NCI-H2227 (cell line): ENCODE data around the gene STK32B.

Experiments
- DNase-seq: peaks from one replicate; lab custom pipeline; 2025; ENCODE audit not compliant: unreplicated experiment; lab: John Stamatoyannopoulos, UW

STK32B gene

DNA sequence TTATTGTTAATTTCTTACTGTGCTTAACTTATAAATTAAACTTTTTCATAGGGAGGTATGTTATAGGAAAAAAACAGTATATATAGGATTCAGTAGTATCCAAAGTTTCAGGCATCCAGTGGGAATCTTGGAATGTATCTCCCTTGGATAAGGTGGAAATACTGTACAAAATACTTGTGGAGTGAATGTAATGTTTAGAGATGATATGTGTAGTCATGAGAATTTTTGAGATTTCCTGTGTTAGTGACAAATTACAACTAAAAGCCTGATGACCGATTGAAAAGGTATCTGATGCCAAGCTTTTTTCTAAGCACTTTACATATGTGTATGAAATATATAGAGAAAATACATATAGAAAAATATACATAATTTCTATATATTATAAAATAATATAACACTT lies 69.2 kb downstream of the STK32B start:
- no peak for DNase-seq

DNA sequence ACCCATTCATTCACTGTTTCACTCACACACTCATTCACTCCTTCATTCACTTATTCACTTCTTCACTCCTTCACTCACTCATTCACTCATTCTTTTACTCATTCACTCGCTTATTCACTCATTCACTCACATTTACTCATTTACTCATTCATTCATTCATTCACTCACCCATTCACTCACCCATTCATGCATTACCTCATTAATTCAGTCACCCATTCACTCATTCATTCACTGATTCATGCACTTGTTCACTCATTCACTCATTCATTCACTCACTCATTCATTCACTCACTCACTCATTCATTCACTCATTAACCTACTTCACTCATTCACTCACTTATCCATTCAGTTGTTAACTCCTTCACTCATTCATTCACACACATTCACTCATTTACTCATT lies 70.8 kb downstream of the STK32B start:
- no peak for DNase-seq

DNA sequence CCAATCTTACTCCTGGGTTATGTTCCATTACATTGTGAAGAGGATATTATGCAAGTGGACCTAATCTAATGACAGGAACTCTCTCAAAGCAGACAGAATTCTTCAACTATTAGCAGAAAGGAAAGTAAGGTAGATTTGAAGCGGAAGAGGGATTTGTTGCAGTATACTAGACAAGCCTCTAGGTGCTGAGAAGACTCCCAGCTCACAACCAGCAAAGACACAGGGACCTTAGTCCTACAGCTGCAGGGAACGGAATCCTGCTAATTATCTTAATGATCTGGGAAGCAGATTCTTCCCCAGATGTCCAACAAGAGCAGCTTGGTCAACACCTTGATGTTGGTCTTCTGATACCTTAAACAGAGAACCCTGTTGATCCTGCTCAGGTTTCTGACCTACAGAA lies 73.6 kb downstream of the STK32B start:
- no peak for DNase-seq

DNA sequence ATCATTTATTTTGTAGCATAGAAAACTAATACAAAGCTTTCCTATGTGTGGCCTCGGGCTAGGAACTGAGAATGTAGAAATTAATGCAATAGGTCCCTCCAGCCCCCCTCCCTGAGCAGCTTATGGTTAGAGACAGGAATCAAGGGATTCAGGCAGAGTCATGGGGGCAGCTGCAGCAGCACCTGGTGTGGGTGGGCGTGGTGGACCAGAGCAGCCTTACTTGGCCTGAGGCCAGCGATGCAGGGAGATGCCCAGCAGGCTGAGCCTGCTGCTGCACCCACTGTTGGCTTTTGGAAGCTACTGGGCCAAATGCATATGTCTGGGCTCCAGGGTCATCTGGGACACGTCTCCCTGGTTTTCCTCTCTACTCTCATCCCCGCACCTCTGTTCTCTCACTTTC lies 74.0 kb downstream of the STK32B start:
- peak; percentile 14 for DNase-seq

DNA sequence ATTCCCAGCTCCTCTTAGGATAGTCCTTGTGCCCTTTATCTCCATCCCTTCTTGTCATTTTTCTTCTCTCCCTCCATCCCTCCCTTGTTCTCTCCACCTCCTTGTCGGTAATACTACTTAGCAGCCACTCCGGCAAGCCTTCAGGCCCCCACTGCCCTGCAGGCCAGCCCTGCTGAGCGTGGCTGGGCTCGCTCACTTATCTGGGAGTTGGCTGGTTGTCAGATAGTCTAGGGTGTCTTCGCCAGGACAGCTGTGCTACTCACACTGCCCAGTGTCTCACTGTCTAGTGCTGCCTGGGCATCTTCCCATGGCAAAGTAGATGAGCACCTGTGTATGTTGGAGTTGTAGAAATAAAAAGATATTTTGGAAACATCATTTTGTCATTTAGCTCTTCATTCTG lies 75.0 kb downstream of the STK32B start:
- DNase-seq = no peak

DNA sequence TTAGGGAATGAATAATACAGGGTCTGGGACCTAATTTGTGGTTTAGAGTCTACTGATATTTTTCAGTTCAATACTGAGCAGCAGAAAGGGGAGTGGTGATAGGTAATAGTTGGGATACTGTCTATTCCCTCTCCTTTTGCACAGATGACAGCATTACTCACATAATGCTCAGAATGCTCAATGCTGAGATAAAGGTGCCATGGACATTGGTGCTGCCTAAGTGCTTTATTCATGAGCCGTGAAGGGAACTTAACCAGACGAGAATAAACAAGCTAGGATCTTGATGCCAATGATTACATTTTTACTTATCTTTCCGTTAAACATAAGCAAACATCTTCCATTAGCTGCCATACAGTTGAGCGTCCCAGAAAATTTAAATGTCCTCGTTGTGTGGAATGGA lies 75.6 kb downstream of the STK32B start:
- no peak for DNase-seq

DNA sequence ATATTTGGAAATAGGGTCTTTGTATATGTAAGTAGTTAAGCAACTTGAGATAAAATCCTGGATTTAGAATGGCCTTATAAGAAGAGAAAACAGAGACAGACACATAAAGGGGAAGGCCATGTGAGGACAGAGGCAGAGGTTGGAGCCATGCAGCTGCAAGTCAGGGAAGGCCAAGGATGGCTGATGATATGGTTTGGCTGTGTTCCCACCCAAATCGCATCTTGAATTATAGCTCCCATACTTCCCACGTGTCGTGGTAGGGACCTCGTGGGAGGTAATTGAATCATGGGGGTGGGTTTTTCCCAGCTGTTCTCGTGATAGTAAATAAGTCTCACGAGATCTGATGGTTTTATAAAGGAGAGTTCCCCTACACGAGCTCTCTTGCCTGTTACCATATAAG lies 76.3 kb downstream of the STK32B start:
- DNase-seq = no peak

DNA sequence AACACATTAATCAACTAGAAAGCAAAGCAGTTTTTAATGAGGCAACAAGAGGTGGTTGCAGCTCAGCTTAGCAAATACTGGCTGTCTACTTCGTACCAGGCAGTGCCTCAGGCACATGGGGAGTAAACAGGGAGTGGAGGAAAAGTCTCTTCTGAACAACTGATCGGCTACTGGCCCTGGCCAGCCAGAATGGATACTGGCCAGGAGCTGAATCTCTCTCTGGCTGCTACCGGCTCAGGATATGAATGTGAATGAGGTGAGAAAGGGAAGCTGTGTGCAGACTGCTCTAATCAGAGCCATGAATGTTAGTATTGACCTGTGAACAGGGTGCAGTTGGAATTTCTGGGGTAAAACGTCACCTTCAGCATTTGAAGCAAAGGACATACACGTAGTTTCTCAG lies 77.3 kb downstream of the STK32B start:
- no peak for DNase-seq

DNA sequence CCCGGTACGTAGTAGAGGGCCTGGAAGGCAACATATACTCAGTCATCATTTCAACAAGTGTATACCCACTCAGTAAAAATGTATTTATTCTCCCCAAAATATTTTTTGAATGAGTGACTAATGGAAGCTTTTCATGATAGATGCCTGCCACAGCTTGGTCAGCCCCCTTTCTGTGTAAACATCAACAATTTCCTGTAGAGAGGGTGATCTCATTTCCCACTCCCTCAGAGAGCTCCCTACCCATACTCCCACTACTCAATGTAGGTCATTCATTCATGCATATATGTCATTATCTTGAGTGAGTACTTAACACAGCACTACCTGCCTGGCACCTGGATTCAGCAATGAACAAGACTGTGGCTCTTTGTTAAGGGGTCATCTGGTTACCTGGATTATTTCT lies 81.9 kb downstream of the STK32B start:
- no peak for DNase-seq

DNA sequence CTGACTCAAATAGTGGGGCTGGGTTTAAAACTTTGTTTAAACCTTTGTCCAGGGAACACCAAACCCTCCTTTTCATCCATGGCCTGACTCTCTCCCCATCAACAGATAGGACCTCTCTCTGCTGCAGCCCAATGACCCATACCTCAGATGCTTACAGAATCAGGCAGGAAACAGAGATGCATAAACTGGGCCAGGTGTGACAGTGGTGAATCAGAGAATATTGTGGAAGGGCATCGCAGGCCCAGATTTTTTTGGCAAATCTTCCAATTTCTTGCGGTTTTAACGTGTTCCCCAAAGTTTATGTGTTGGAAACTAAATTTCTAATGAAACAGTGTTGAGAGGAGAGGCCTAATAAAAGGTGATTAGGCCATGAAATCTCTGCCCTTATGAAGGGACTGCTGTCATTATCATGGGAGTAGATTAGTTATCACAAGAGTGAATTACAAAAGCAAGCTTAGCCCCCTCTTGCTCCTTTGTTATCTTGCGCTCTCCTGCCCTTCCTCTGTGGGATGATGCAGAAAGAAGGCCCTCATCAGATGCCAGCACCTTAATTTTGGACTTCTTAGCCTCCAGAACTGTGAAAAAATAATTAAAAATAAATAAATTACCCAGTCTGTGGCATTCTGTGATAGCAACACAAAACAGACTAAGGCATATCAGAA lies 82.8 kb downstream of the STK32B start:
- no peak for DNase-seq

DNA sequence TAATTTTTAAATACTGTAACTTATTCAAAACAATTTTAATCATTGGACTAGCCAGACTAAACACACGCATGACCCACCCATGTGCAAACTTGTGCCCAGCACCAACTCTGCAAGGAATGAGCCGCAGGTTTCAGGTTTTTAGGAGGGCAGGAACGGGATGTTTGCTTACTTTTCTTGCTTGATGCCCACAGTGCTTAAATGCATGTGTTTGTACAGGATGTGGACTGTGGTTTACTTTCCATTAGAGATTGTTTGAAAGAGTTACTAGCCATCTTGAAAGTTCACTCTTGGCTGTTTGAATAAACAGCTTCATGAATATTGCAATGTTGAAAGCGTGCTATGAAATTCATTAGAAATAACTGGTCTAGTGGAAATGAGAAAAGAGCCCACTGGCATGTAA lies 83.3 kb downstream of the STK32B start:
- DNase-seq = no peak

DNA sequence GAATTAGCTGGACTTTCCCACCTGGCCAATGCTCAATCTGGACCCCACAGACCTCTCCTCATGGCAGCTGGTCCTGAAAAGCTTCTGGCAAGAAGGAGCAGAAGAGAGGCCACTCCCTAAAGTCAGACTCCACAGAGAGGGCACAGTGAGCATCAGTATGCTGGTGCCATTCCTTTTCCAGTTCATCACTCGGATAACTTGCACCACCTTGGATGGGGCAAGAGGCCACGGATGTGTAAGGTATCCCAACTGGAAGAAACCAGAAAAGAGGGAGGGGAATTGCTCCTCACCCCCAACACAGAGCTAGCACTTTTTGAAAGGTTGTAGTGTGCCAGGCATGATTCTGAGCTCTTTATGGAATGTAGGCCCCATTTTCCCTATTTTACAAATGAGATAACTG lies 85.9 kb downstream of the STK32B start:
- no peak for DNase-seq

DNA sequence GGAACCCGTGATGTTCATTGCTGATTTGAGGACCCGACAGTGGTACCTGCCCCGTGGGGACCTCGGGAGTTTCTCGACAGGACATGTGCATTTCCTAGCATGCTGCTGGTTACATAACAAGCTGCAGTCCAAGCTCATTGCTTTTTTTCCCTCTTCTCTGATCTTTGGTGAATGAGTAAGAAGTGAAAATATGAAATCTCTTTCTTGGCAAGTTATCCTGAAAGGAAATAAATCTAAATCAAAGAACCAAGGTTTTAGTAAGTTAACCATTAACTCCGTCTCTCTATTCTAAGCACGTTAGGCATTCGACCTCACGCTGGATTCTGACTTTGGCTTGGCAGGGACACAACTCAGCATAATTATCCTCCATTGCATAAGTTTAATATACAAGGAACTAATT lies 86.6 kb downstream of the STK32B start:
- DNase-seq = no peak

DNA sequence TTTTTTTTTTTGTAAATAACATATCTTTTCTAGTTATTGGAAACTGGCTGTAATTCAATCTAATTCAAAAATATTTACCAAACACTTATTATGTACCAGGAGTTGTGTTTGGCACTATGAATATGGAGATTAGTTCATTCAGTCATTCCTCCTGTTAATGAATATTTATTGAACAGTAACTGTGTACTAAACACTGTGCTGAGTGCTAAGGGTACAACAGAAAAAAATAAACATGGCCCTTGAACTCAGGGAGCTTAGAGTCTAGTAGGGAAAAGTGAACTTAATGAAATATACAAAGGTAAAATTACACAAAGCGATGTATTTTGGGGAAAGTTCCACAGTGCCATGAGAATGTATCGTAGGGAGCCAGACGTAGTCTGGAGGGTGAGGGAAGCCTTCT lies 87.1 kb downstream of the STK32B start:
- DNase-seq = no peak

DNA sequence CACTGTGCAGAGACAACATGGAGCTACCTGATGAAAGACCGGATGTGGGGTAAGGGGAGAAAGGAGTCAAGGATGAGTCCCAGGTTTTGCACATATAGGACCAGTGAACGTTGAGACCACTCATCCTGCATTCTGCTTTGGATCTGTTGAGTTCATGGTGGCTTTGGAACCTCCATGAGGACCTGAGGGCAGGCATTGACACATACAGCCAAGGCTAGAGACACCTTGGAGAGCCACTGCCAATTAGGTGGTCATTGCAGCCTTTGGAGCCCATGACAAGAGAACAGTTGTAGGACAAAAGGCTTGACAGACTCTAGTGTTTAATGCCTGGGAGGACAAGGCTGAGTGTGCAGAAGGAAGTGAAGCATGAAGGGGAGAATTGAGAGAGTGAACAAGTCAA lies 87.9 kb downstream of the STK32B start:
- no peak for DNase-seq

DNA sequence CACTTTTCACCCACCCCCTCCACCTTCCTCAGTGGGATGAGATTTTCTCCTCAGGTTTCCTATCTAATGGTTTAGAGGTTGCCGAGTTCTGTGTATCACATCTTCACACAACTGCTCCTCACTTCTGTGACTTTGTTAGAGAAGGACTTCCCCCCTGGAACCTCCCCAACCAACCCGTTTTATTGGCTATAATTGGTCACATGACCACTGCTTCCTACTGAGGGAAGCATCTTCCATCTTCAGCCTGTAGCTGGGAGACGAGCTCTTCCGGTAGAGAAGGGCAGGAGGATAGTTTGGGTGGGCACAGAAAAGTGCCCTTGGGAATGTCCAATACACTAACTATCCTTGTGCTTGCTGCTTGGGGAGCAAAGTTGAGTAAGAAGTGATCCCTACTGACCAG lies 90.5 kb downstream of the STK32B start:
- no peak for DNase-seq

DNA sequence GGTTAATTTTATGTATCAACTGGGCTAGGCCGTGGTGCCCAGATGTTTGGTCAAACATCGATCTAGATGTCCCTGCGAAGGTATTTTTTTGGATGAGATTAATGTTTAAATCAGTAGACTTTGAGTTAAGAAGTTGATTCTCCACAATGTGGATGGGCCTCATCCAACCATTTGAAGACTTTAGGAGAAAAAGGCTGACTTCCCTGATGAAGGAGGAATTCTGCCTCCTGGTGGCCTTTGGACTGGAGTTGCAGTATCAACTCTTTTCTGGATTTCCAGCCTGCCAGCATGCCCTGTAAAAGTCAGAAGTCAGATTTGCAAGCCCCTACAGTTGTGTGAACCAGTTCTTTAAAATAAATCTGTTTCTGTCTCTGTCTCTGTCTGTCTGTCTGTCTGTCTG lies 91.4 kb downstream of the STK32B start:
- DNase-seq = no peak

DNA sequence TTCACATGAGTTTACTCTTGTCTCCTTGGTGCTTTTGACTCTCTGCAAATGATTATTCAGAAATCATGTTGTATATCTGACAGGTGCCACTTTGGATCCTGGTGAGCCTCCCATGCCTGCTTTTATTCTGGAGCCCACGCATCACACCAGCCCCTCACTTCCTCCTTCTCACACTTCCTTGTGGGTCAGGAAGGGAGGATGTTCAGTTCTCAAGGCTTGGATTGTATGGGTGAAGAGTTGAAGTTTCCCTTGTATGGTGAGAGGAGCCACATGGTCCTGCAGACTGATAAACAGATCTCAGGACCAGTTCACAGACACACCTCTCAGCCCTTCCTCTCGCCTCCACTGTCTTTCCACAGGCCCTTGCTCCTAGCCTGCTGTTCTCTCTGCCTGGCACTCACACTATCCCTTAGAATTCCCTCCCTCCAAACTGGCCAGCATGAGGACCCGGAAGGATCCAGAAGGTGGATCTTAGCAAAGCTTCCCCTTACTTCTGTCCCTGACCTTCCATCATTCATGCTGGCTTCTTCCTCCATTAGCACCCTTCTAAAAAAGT lies 92.1 kb downstream of the STK32B start:
- DNase-seq = no peak

DNA sequence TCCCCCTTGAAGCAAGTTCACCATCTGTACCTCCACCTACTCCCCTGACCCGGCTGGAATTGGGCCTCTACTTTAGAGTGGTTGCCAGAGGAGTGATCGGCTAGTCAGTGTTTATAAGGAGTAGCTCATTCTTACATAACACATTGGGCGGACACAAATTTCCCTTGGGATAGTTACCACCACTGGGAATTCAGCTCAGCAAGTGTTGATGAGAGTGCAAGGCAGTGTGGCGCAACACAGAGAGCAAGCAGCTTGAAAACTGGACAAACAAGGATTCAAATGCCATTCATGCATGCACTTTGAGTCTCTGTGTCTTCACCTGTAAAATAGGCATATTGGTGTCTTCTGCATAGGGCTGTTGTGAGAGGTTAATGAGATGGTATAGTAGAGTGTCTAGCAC lies 92.7 kb downstream of the STK32B start:
- no peak for DNase-seq

DNA sequence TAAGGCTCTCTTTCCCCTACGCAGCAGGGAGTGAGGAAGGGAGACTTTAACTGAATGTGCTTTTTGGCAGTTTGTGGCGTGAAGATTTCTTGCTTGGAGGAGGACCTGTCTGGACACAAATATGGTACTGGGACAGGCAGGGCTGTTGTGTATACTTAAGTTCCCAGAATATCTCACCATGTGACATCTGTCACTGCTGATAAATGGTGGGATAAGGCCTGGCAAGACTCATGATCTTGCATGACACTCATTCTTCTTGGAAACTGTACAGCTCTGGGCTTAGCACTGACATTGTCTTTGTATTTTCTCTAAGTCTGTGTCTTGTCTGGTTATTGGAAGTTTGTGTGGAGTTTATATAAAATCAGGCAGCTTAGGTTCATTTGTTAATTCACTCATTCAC lies 93.1 kb downstream of the STK32B start:
- DNase-seq = no peak

DNA sequence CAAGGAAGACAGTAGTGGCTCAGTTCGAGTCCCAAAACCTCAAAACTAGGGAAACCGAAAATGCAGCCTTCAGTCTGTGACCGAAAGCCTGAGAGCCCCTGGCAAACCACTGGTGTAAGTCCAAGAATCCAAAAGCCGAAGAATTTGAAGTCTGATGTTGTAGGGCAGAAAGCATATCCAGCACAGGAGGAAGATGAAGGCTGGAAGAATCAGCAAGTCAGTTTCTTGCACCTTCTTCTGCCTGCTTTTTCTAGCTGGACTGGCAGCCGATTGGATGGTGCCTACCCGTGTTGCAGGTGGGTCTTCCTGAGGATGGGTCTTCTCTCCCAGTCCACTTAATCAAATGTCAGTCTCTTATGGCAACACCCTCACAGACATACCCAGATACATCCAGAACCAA lies 95.0 kb downstream of the STK32B start:
- no peak for DNase-seq

DNA sequence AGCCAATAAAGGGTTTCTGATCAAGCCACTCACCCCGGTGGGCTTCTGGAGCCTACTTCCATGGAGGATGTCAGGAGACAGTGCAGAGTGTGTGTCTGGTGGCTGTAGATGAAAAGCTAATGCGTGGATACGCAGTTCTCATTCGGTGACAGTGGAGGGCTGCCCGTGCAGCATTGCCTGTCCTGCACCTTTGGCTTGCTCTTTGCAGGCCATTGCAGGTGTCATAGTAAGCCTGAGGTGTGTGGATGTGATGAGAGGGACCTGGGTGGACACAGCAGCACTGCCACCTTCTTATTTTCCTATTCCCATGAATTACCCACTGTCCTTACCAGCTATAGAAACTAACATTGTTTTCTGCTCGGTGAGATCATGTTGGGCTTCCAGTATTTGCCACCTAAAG lies 101.2 kb downstream of the STK32B start:
- no peak for DNase-seq

DNA sequence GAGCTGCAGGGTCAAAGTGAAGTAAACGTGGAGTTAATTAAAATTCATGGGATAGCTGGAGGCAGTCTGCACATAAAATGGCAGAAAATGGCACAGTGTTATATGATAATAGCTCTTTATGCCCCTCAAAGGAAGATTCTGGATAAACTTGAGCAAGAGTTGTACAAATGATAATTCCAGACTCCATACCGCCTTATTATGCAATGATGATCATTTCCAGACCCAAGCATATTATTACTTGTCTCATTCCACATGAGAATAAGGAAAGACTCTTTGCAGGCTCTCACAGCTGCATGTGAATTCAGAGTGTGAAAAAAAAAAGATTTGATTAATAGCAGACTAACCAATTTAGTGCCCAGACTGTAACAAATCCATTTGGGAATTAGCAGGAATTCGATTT lies 105.4 kb downstream of the STK32B start:
- DNase-seq = no peak
